SU-DHL-6 (cell line): Measurements from ENCODE around the gene PANK3.

Source experiments
- CTCF ChIP-seq: fragments of 200-600 bp; sonication (generic); IDR thresholded peaks from one replicate; pipeline ENCODE4 v1.5.1; 2017; ENCODE audit warnings: antibody characterized with exemption, mild to moderate bottlenecking, low read length, moderate library complexity; ENCODE audit not compliant: insufficient read depth, poor library complexity, severe bottlenecking
- EZH2phosphoT487 ChIP-seq: fragments of 200-600 bp; sonication (generic), shearing (Covaris generic); conservative IDR thresholded peaks from 2 replicates; pipeline ENCODE4 v1.6.1; 2018; ENCODE audit warnings: mild to moderate bottlenecking, antibody characterized with exemption, low read length, moderate library complexity, mixed read lengths

DNA sequence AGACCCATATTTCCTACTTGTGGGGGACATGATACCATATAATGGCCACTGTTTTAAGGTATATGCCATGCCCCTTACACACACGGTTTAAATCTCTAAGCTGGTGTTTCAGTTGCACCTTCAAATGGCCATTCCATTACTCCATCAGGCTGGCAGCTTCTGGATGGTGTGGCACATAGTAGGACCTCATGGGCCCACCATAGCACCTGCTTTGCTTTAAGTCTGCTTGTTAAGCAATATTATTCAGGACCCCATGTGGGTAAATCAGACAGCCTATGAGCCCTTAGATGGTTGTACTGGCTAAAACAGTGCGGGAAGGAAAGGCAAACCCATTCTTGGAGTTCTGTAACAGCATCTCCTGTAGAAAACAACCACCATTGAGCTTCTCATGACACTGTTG lies 27.4 kb upstream of the PANK3 start:
- TF ChIP-seq CTCF, result no peak
- no peak for TF ChIP-seq EZH2phosphoT487
